GM12878 (cell line): ENCODE measurements around the gene EHD4. TPM values are rescaled to one million over a fixed set of nuclear protein-coding genes. Genes with fewer than 3 reads are reported as not detected.

Experiments used
- ATAC-seq: fragments of 200-7000 bp; cut with Tn5 transposase; 3 replicates; pipeline ENCODE4 v1.9.1; 2020; ENCODE audit warnings: mild to moderate bottlenecking, moderate library complexity
- BruUV-seq: library from RNA; stranded (reverse); fragments of 400-500 nt; replicated peaks from 2 replicates; lab custom pipeline; 2021; lab: Mats Ljungman, UMichigan
- CTCF ChIA-PET: fragments of 300-600 bp; sonication (Branson Sonifier 250); formaldehyde crosslinking; extraction: SDS; loops from one replicate; lab custom pipeline; 2021; ENCODE audit warnings: inconsistent platforms; lab: Yijun Ruan, JAX
- POLR2A ChIA-PET: fragments of 350-600 bp; formaldehyde crosslinking; extraction: SDS; loops from one replicate; lab custom pipeline; 2021; ENCODE audit warnings: inconsistent platforms; lab: Charles Lee
- RAD21 ChIA-PET: fragments of 300-600 bp; sonication (Branson Sonifier 250); formaldehyde crosslinking; loops from one replicate; lab custom pipeline; 2023; ENCODE audit warnings: antibody characterized with exemption; ENCODE audit not compliant: unreplicated experiment; lab: Charles Lee
- SMC1A ChIA-PET: fragments of 300-600 bp; sonication (Branson Sonifier 250); formaldehyde crosslinking; loops from one replicate; lab custom pipeline; 2023; ENCODE audit not compliant: unreplicated experiment, uncharacterized antibody; lab: Charles Lee
- DNase-seq: peaks from one replicate; pipeline ENCODE4 v3.0.0-alpha.2; 2011; ENCODE audit warnings: low read depth, low spot score
- FAIRE-seq: peaks from 3 replicates; lab custom pipeline; 2011; peaks lifted over from hg19 to GRCh38; lab: Jason Lieb, UNC
- H2AFZ ChIP-seq: 2 replicates; pipeline ENCODE4 v1.6.0; 2011; ENCODE audit warnings: low read depth, low read length, control low read depth; ENCODE audit not compliant: control insufficient read depth
- H3K27ac ChIP-seq: 2 replicates; pipeline ENCODE4 v1.5.1; 2011; ENCODE audit warnings: control low read depth; ENCODE audit not compliant: control insufficient read depth, insufficient read depth
- H3K27me3 ChIP-seq, 2 experiments: replicated peaks in 1 of 2; 2 replicates each; pipeline versions ENCODE4 v1.6.0 to v1.6.1; 2011; ENCODE audit warnings: low read length in 1 of 2; ENCODE audit not compliant: control insufficient read depth in 2 of 2, insufficient read depth in 2 of 2
- H3K36me3 ChIP-seq, 2 experiments: 2 replicates each; pipeline ENCODE4 v1.5.1; 2011; ENCODE audit warnings: low read length in 1 of 2; ENCODE audit not compliant: control insufficient read depth in 2 of 2, insufficient read depth in 2 of 2
- H3K4me1 ChIP-seq: 2 replicates; pipeline ENCODE4 v1.6.1; 2011; ENCODE audit warnings: mild to moderate bottlenecking, low read length, moderate library complexity, mixed read lengths; ENCODE audit not compliant: control insufficient read depth, insufficient read depth
- H3K4me2 ChIP-seq: 2 replicates; pipeline ENCODE4 v1.6.0; 2011; ENCODE audit warnings: control low read depth; ENCODE audit not compliant: control insufficient read depth, insufficient read depth
- H3K4me3 ChIP-seq: fragments of 200-600 bp; sonication (generic); 2 replicates; pipeline ENCODE4 v1.5.1; 2016
- H3K79me2 ChIP-seq: 2 replicates; pipeline ENCODE4 v1.6.0; 2011; ENCODE audit warnings: low read length; ENCODE audit not compliant: control insufficient read depth, insufficient read depth
- H3K9ac ChIP-seq: 2 replicates; pipeline ENCODE4 v1.8.0; 2011; ENCODE audit warnings: low read length, control low read depth, mixed read lengths; ENCODE audit not compliant: control insufficient read depth, insufficient read depth
- H3K9me3 ChIP-seq: replicated peaks from 3 replicates; pipeline ENCODE4 v1.5.1; 2011; ENCODE audit warnings: mild to moderate bottlenecking, low read length; ENCODE audit not compliant: control insufficient read depth, insufficient read depth
- H4K20me1 ChIP-seq: 2 replicates; pipeline ENCODE4 v1.6.0; 2011; ENCODE audit not compliant: control insufficient read depth, insufficient read depth
- FOS ChIP-seq: IDR thresholded peaks from 3 replicates; pipeline ENCODE4 v1.6.1; 2011; ENCODE audit warnings: borderline replicate concordance; ENCODE audit not compliant: insufficient read length; ENCODE audit errors: extremely low read depth
- HDGF ChIP-seq: fragments of 450-650 bp; IDR thresholded peaks from 2 replicates; pipeline ENCODE4 v1.6.1; 2016; ENCODE audit warnings: antibody characterized with exemption
- KDM1A ChIP-seq: fragments of 200-600 bp; sonication (generic); IDR thresholded peaks from 2 replicates; pipeline ENCODE4 v1.6.1; 2016; ENCODE audit warnings: borderline replicate concordance
- PKNOX1 ChIP-seq: fragments of 450-650 bp; IDR thresholded peaks from 2 replicates; pipeline ENCODE4 v1.6.1; 2016; ENCODE audit warnings: mild to moderate bottlenecking
- SKIL ChIP-seq: fragments of 450-650 bp; IDR thresholded peaks from 2 replicates; pipeline ENCODE4 v1.6.1; 2017; ENCODE audit warnings: mild to moderate bottlenecking, low read depth, inconsistent platforms; ENCODE audit not compliant: poor library complexity, severe bottlenecking
- SPI1 ChIP-seq: IDR thresholded peaks from 2 replicates; pipeline ENCODE4 v1.6.1; 2011; ENCODE audit warnings: low read depth, mild to moderate bottlenecking, low read length, moderate library complexity, borderline replicate concordance; ENCODE audit not compliant: insufficient read depth
- WGBS: methylation state at CpG from one replicate; pipeline ENCODE4 v1.1.6; 2016; ENCODE audit warnings: low lambda C conversion rate; ENCODE audit not compliant: insufficient replicate concordance, insufficient coverage; ENCODE audit errors: missing lambda C conversion rate; 5-methylcytosine and 5-hydroxymethylcytosine counted together
- in situ Hi-C: fragments of 300-500 bp; cut with MboI; formaldehyde crosslinking; loops from 9 replicates; pipeline ENCODE4 v1.14.3; 2018; ENCODE audit warnings: mixed read lengths
- intact Hi-C: fragments of 100-400 bp; cut with micrococcal nuclease; formaldehyde crosslinking; loops from one replicate; pipeline ENCODE4 v1.14.2; 2022; ENCODE audit not compliant: unreplicated experiment
- polyA plus RNA-seq, 11 experiments: library from polyadenylated mRNA; depleted of rRNA in 4 of 11; unstranded in 6 of 11; stranded (reverse) in 5 of 11; fragments of >200 nt; fragmentation: Nextera tagmentation in 4 of 11; fragmentation: Illumina TruSeq in 1 of 11; extraction: Ambion mirVana in 4 of 11; extraction: Trizol in 1 of 11; gene quantifications; 1 replicate in 1 of 11; 2 replicates in 10 of 11; pipeline versions ENCODE4 v1.2.1 to v1.2.3, GENCODE V29; 2011 to 2016; ENCODE audit warnings: inconsistent platforms in 2 of 11, missing spikeins in 2 of 11, low read depth in 1 of 11
- total RNA-seq, 4 experiments: library from RNA; depleted of rRNA in 3 of 4; stranded (reverse); fragments of >200 nt in 3 of 4; fragmentation: Illumina TruSeq in 1 of 4; extraction: Trizol in 1 of 4; gene quantifications; 2 replicates each; pipeline versions ENCODE4 v1.2.1 to v1.2.3, GENCODE V29; 2013 to 2021

The EHD4 gene
- total and polyA plus RNA-seq, 10 of the 15 experiments (the other 5 are each of a cell fraction or from before 2014, with no cell fraction given): 4.2 to 62.9 (median 44.7) TPM

DNA sequence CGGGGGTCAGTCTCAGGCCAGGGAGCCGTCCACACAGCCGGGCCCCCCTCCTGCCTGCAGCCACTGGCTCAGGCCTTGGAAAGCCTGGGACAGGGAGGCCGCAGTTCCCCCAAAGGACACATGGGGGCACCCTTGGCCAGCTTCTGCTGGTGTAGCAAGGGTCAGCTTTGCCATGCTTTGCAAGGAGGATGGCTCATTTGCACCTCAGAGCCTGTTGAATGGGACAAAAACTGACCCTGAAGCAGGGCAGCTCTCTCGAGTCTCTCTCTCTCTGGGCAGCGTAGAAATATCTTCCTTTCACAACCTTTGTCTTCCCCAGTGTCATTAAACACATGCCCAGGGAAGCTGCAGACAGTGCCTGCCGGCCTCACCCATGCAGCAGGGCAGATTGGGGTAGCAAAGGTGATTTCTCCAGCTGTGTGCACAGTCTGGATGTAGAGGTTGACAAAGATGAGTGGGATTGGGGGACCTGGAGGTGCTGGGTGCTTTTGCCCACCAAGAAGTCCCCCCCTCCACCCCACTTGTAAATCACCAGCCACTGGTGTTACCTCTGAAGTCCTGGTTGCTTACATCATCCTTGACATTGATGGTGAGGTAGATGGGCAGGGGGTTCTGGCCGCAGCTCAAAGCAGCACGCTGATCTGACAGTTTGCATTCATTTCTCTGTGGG is 17.4 kb upstream of the EHD4 start (continued):
- no peak for TF ChIP-seq SKIL
- TF ChIP-seq FOS: no peak
- TF ChIP-seq KDM1A: no peak
- TF ChIP-seq PKNOX1: no peak

DNA sequence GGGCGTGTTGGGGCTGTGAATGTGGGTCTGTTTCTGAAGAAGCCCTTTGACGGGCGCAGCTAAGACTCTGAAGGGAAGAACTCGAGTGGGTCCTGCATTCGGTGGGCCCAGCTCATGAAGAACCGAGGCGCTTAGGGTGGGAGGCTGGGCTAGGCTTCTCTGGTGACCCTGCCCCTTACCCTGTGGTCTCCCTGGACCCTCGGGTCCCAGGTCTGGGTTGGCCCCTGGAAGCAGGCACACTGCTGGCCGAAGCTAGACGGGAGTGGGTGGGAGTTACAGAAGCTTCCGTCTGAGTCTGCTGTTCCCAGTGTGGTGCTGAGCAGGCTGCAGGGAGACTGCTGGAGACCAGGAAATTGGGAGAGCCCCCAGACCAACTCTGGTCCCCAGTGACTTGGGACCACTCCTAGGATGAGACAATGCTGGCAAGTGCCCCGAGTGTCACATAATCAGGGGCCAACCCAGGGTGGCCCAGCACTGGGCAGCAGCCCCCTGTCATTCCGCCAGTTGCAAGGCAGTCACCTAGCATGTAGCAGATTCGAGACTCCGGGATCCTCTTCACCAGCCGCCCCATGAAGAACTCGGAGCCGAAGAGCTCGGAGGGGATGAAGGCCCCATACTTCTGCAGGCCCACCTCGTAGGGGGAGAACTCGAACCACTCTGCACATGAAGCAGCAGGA is 16.7 kb upstream of the EHD4 start:
- ChIA-PET CTCF (interaction anchor here (0.6 to 11.8 kb wide), 24 partner anchors 10 to 1910 kb away, joined by 3 to 137 read pairs (median 6); partner anchors contain the start of genes EHD4 and MAPKBP1), SMC1A (interaction anchor here (0.6 to 4.1 kb wide), 16 partner anchors 9 to 215 kb away, joined by 3 to 49 read pairs (median 4); partner anchors contain the start of gene MAPKBP1), POLR2A (interaction anchor here (1.1 to 1.2 kb wide), 2 partner anchors 95 to 149 kb away, joined by 3 read pairs; no protein-coding TSS in a partner anchor), RAD21 (interaction anchor here (0.7 to 4.2 kb wide), 15 partner anchors 50 to 1237 kb away, joined by 3 to 38 read pairs (median 4); no protein-coding TSS in a partner anchor)
- Histone ChIP-seq H3K9ac (no peak overlapping the region), H3K36me3 (no peaks in the 10 kb centered on the region), H3K79me2 (no peaks in the 10 kb centered on the region), H3K9me3 (no peaks in the 10 kb centered on the region), H4K20me1 (no peaks in the 10 kb centered on the region), H3K27me3 (no peaks in the 10 kb centered on the region; a peak in 1 of 4 replicates), H2AFZ (no peak overlapping the region), H3K4me1 (no peaks in the 10 kb centered on the region), H3K4me3 (no peak overlapping the region), H3K4me2 (no peak overlapping the region), H3K27ac (no peak overlapping the region)
- DNase-seq (no peak), FAIRE-seq (no peak), ATAC-seq (no peak)
- intact Hi-C loops: loop anchor here (1.0 to 2.0 kb wide), 3 partner anchors 70 to 146 kb away; no protein-coding TSS in a partner anchor
- BruUV-seq: no TSS peak
- no peak for TF ChIP-seq HDGF
- no peak for TF ChIP-seq SPI1
- 45% methylated on average over 21 of the region's 21 CpGs for WGBS
- in situ Hi-C loops: no loop called here
